ENCODE results near the gene ANP32E.
A peak's percentile ranks its signal among the peaks of the same experiment; 100 is the strongest.

Gene ANP32E

GRCh38 chr1:150207281-150207971, 28.5 kb downstream of the ANP32E start:
- TF ChIP-seq EZH2phosphoT487 (IDR thresholded peaks at IDR 0.05; ENCODE audit: low read length) (no peak), EZH2 (optimal IDR thresholded peaks at IDR 0.05; ENCODE audit: low read depth, low read length) (no peak), CTCF (IDR thresholded peaks at IDR 0.05; ENCODE audit: low read length) (no peak)
- Histone ChIP-seq H3K27ac (ENCODE audit: low read length) (no peak overlapping the region), H4K20me1 (ENCODE audit: insufficient read depth, low read length) (no peaks in the 10 kb centered on the region)

GRCh38 chr1:150196417-150196816, 39.5 kb downstream of the ANP32E start:
- no peaks in the 10 kb centered on the region for H3K9me3 ChIP-seq (replicated peaks; ENCODE audit: insufficient read depth, low read length)

More at GRCh38 chr1:150207281-150207971, 28.5 kb downstream of the ANP32E start:
- Histone ChIP-seq H3K36me3 (replicated peaks; ENCODE audit: insufficient read depth, low read length) (no peaks in the 10 kb centered on the region), H3K4me3 (ENCODE audit: low read length) (no peak overlapping the region), H3K9me3 (replicated peaks; ENCODE audit: insufficient read depth, low read length) (no peaks in the 10 kb centered on the region), H3K27me3 (replicated peaks; ENCODE audit: insufficient read depth, low read length) (no peaks in the 10 kb centered on the region), H3K9me2 (replicated peaks; ENCODE audit: insufficient read depth, low read length) (no peaks in the 10 kb centered on the region), H3K9ac (ENCODE audit: low read length) (no peak overlapping the region), H3K4me1 (ENCODE audit: low read length) (no peaks in the 10 kb centered on the region), H3F3A (ENCODE audit: insufficient read depth, low read length) (no peaks in the 10 kb centered on the region), H2AFZ (ENCODE audit: low read length) (no peak overlapping the region), H3K79me2 (ENCODE audit: low read length) (no peaks in the 10 kb centered on the region), H3K4me2 (ENCODE audit: low read depth, low read length) (no peak overlapping the region)
- DNase-seq: no peak

GRCh38 chr1:150194381-150195031, 41.4 kb downstream of the ANP32E start:
- no peak overlapping the region for H2AFZ ChIP-seq (ENCODE audit: low read length)
- H3K4me3 ChIP-seq (ENCODE audit: low read length): no peak overlapping the region
- H3K4me2 ChIP-seq (ENCODE audit: low read depth, low read length): no peak overlapping the region
- H3K79me2 ChIP-seq (ENCODE audit: low read length): no peaks in the 10 kb centered on the region
- no peaks in the 10 kb centered on the region for H4K20me1 ChIP-seq (ENCODE audit: insufficient read depth, low read length)
- no peak for TF ChIP-seq EZH2phosphoT487 (IDR thresholded peaks at IDR 0.05; ENCODE audit: low read length)
- no peak for TF ChIP-seq CTCF (IDR thresholded peaks at IDR 0.05; ENCODE audit: low read length)
- no peak for TF ChIP-seq EZH2 (optimal IDR thresholded peaks at IDR 0.05; ENCODE audit: low read depth, low read length)
- no peaks in the 10 kb centered on the region for H3K9me2 ChIP-seq (replicated peaks; ENCODE audit: insufficient read depth, low read length)
- H3K9me3 ChIP-seq (replicated peaks; ENCODE audit: insufficient read depth, low read length): no peaks in the 10 kb centered on the region
- no peaks in the 10 kb centered on the region for H3K27me3 ChIP-seq (replicated peaks; ENCODE audit: insufficient read depth, low read length)
- no peak overlapping the region for H3K27ac ChIP-seq (ENCODE audit: low read length)
- H3F3A ChIP-seq (ENCODE audit: insufficient read depth, low read length): no peaks in the 10 kb centered on the region
- H3K4me1 ChIP-seq (ENCODE audit: low read length): no peaks in the 10 kb centered on the region
- H3K9ac ChIP-seq (ENCODE audit: low read length): no peak overlapping the region
- DNase-seq: no peak
- H3K36me3 ChIP-seq (replicated peaks; ENCODE audit: insufficient read depth, low read length): no peaks in the 10 kb centered on the region

More at GRCh38 chr1:150196417-150196816, 39.5 kb downstream of the ANP32E start:
- Histone ChIP-seq H2AFZ (ENCODE audit: low read length) (0 out of 2 replicates have a peak overlapping the region, but pooled peaks have one; percentile 2), H3K36me3 (replicated peaks; ENCODE audit: insufficient read depth, low read length) (no peaks in the 10 kb centered on the region), H3K27ac (ENCODE audit: low read length) (no peak overlapping the region), H3K4me2 (ENCODE audit: low read depth, low read length) (no peak overlapping the region), H4K20me1 (ENCODE audit: insufficient read depth, low read length) (no peaks in the 10 kb centered on the region), H3K27me3 (replicated peaks; ENCODE audit: insufficient read depth, low read length) (no peaks in the 10 kb centered on the region), H3K4me1 (ENCODE audit: low read length) (no peaks in the 10 kb centered on the region), H3K9ac (ENCODE audit: low read length) (no peak overlapping the region), H3K4me3 (ENCODE audit: low read length) (no peak overlapping the region), H3F3A (ENCODE audit: insufficient read depth, low read length) (no peaks in the 10 kb centered on the region), H3K79me2 (ENCODE audit: low read length) (no peaks in the 10 kb centered on the region), H3K9me2 (replicated peaks; ENCODE audit: insufficient read depth, low read length) (no peaks in the 10 kb centered on the region)
- TF ChIP-seq CTCF (IDR thresholded peaks at IDR 0.05; ENCODE audit: low read length) (no peak), EZH2 (optimal IDR thresholded peaks at IDR 0.05; ENCODE audit: low read depth, low read length) (no peak), EZH2phosphoT487 (IDR thresholded peaks at IDR 0.05; ENCODE audit: low read length) (no peak)
- no peak for DNase-seq
